Uterus (tissue), 4 donors: ENCODE measurements around the gene NEK6. TPM values are rescaled to one million over a fixed set of nuclear protein-coding genes. Genes with fewer than 3 reads are reported as not detected.
A peak's percentile ranks its signal among the peaks of the same experiment; 100 is the strongest.

Source experiments
- DNase-seq, 2 donors: peaks; one replicate each; pipeline ENCODE4 v3.0.0-alpha.2; 2019 to 2020
- H3K27ac ChIP-seq, 2 donors: fragments of 200-600 bp; sonication (generic); 1 replicate in 1 of 2; 2 replicates in 1 of 2; pipeline ENCODE4 v1.5.1; 2016 to 2018
- H3K27me3 ChIP-seq, 2 donors: fragments of 200-600 bp; sonication (generic); one replicate each; pipeline ENCODE4 v1.5.1; 2018 to 2019; ENCODE audit warnings: control low read depth in 1 of 2
- H3K36me3 ChIP-seq, 2 donors: fragments of 200-600 bp; sonication (generic); one replicate each; pipeline ENCODE4 v1.5.1; 2019; ENCODE audit warnings: control low read depth in 1 of 2
- H3K4me1 ChIP-seq, 2 donors: fragments of 200-600 bp; sonication (generic); one replicate each; pipeline ENCODE4 v1.5.1; 2018 to 2019; ENCODE audit warnings: control low read depth in 1 of 2
- H3K4me3 ChIP-seq, 2 donors: fragments of 200-600 bp; sonication (generic); 1 replicate in 1 of 2; 2 replicates in 1 of 2; pipeline ENCODE4 v1.5.1; 2018 to 2019; ENCODE audit warnings: mild to moderate bottlenecking in 1 of 2
- H3K9me3 ChIP-seq, 2 donors: fragments of 200-600 bp; sonication (generic); one replicate each; pipeline ENCODE4 v1.5.1; 2019; ENCODE audit warnings: control low read depth in 1 of 2
- POLR2A ChIP-seq, 2 donors: fragments of 450-650 bp; IDR thresholded peaks; one replicate each; pipeline ENCODE4 v1.6.1; 2016; ENCODE audit warnings: antibody characterized with exemption in 2 of 2, mild to moderate bottlenecking in 1 of 2, moderate library complexity in 1 of 2
- intact Hi-C: fragments of 100-400 bp; cut with DNase I; formaldehyde crosslinking; loops from one replicate; pipeline ENCODE4 v1.15.1; 2023; ENCODE audit warnings: low total_unique reads
- total RNA-seq, 4 donors: library from RNA; depleted of rRNA in 3 of 4; stranded (reverse); fragments of >200 nt in 3 of 4; gene quantifications; one replicate each; pipeline versions ENCODE4 v1.1.0 to v1.2.4, GENCODE V29; 2014 to 2023
- TF ChIP-seq, protein P1 (sequence below), 4 experiments: fragments of 200-600 bp in 2 of 4; fragments of 450-650 bp in 2 of 4; sonication (generic) in 2 of 4; IDR thresholded peaks; one replicate each; pipeline ENCODE4 v1.5.1; 2016 to 2019; ENCODE audit warnings: antibody characterized with exemption in 4 of 4, mild to moderate bottlenecking in 2 of 4, moderate library complexity in 1 of 4
- donor health status: DM: yes; HTN: yes; CAD: no.

Gene NEK6
- total RNA-seq, 4 donors from 2014 or later = 6.1 to 38.5 (median 34.7) TPM

GRCh38 chr9:124312290-124313265 lies 54.8 kb downstream of the NEK6 start:
- H3K4me3 ChIP-seq = no peak overlapping the region
- intact Hi-C loops = no loop called here
- TF ChIP-seq, protein P1, sequence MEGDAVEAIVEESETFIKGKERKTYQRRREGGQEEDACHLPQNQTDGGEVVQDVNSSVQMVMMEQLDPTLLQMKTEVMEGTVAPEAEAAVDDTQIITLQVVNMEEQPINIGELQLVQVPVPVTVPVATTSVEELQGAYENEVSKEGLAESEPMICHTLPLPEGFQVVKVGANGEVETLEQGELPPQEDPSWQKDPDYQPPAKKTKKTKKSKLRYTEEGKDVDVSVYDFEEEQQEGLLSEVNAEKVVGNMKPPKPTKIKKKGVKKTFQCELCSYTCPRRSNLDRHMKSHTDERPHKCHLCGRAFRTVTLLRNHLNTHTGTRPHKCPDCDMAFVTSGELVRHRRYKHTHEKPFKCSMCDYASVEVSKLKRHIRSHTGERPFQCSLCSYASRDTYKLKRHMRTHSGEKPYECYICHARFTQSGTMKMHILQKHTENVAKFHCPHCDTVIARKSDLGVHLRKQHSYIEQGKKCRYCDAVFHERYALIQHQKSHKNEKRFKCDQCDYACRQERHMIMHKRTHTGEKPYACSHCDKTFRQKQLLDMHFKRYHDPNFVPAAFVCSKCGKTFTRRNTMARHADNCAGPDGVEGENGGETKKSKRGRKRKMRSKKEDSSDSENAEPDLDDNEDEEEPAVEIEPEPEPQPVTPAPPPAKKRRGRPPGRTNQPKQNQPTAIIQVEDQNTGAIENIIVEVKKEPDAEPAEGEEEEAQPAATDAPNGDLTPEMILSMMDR (IDR thresholded peaks at IDR 0.05) = no peak
- no peak for TF ChIP-seq POLR2A (IDR thresholded peaks at IDR 0.05)
- no peaks in the 10 kb centered on the region for H3K9me3 ChIP-seq
- DNase-seq = peak in 1 of 2 donors; percentile 35
- no peaks in the 10 kb centered on the region for H3K27me3 ChIP-seq
- H3K36me3 ChIP-seq = no peaks in the 10 kb centered on the region
- no peak overlapping the region for H3K27ac ChIP-seq
- H3K4me1 ChIP-seq = no peaks in the 10 kb centered on the region

GRCh38 chr9:124313940-124314339 lies 56.2 kb downstream of the NEK6 start:
- Histone ChIP-seq H3K27ac (no peak overlapping the region), H3K36me3 (no peaks in the 10 kb centered on the region)
- intact Hi-C loops = no loop called here

DNA sequence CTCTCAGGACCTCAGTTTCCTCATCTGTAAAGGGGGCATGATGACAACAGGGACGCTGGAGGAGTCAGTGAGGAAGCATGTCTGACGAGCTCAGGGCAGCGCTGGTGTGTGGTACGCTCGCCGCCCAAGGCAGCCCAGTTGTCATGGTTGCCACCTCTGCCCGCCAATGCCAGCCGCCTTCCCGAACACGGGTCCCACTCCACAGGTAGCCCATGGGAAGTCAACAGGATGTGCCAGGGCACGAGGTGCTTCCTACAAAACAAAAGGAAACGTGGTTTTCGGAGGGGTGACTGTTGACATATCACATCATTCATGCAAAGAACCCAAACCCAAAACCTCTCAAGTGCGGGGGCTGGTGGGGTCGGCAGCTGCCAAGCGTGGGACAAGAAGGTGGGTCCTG lies 58.1 kb downstream of the NEK6 start:
- Histone ChIP-seq H3K9me3 (no peaks in the 10 kb centered on the region), H3K4me1 (no peaks in the 10 kb centered on the region), H3K27me3 (no peaks in the 10 kb centered on the region), H3K36me3 (no peaks in the 10 kb centered on the region), H3K27ac (no peak overlapping the region), H3K4me3 (no peak overlapping the region)
- DNase-seq = no peak
- no peak for TF ChIP-seq POLR2A (IDR thresholded peaks at IDR 0.05)
- TF ChIP-seq, protein P1 (IDR thresholded peaks at IDR 0.05) = no peak
- intact Hi-C loops = no loop called here

More at GRCh38 chr9:124313940-124314339, 56.2 kb downstream of the NEK6 start:
- no peaks in the 10 kb centered on the region for H3K4me1 ChIP-seq
- TF ChIP-seq, protein P1 (IDR thresholded peaks at IDR 0.05) = no peak
- no peak for TF ChIP-seq POLR2A (IDR thresholded peaks at IDR 0.05)
- H3K9me3 ChIP-seq = no peaks in the 10 kb centered on the region
- no peak for DNase-seq
- no peak overlapping the region for H3K4me3 ChIP-seq
- H3K27me3 ChIP-seq = no peaks in the 10 kb centered on the region

DNA sequence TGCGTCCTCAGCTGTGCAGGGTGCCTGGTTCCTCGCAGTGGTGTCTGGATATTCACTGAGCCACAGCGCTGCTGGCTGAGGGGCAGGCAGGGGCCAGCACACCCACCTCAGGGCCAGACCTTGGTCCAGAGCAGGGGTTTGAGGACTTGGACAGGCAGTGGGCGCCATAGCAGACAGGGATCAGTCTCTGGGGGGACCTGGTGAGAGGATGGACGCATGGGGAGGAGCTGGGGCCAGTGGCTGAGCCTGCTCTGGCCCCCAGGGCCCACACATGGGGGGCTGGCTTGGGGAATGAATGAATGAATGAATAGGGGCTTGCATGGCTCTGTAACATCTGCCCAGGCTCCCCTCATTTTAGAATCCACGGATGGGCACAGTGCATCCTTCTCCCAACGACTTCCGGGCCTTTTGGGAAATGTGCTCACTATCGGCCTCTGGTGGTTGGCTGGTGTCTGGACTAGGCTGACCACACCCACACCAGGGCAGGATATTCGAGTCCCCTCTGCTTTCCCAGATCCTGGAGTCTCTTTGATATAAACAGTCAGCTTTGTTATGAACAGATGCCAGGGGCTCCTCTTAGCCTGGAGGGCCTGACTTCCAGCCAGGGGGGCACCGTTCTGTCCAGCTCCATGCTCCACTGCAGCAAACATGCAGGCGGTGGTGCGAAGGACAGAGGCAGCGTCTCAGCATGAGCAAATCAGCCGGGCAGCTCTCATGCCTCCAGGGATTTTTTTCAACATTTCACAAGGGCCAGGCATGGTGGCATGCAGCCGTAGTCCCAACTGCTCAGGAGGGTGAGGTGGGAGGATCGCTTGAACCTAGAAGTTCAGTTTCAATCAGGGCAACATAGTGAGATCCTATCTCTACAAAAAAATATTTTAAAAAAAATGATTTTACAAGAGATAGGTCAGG lies 62.6 kb downstream of the NEK6 start:
- no peak for TF ChIP-seq POLR2A (IDR thresholded peaks at IDR 0.05)
- TF ChIP-seq, protein P1 (IDR thresholded peaks at IDR 0.05) = peak; percentile 72 to 82 (median 79)
- DNase-seq = peak; percentile 61 to 78

More for the DNA sequence above, 62.6 kb downstream of the NEK6 start:
- Histone ChIP-seq H3K4me3 (no peak overlapping the region), H3K36me3 (no peaks in the 10 kb centered on the region), H3K27me3 (no peaks in the 10 kb centered on the region), H3K4me1 (no peaks in the 10 kb centered on the region), H3K27ac (no peak overlapping the region), H3K9me3 (no peaks in the 10 kb centered on the region)
- intact Hi-C loops = loop anchor here (10.0 kb wide), 1 partner anchor 196 kb away; no protein-coding TSS in a partner anchor
